Measurements from ENCODE around the gene ATG3. TPM values are rescaled to one million over a fixed set of nuclear protein-coding genes. Genes with fewer than 3 reads are reported as not detected.
"Not testable (repeated sequence)": the region's sequence is repeated elsewhere in the genome, so short reads cannot be mapped to it uniquely, and the experiment has no call there.

ATG3 gene
- polyA plus RNA-seq, 4 donors: 44.7 to 59.0 (median 47.6) TPM

DNA sequence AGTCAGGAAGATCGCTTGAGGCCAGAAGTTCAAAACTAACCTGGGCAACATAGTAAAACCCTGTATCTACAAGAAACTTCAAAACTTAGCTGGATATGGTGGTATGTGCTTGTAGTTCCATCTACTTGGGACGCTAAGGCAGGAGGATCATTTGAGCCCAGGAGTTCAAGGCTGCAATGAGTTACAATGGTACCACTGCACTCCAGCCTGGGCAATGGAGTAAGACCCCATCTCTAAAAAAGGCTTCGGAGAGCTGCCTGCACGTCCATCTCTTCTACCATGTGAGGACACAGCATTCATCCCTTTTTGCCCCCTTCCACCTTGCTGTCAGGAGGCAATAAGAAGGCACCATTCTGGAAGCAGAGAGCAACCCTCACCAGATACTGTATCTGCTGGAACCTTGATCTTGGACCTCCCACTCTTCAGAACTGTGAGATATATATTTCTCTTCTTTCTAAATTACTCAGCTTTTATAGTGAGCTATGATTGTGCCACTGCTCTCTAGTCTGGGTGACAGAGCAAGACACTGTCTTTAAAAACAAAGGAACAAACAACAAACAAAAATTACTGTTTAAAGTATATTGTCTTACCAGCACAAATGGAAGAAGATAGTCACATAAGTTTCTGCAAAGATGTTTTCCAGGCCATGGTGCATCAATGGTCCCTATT is 58.3 kb downstream of the ATG3 start:
- no peak for DNase-seq (ENCODE audit: low read depth in 4 of 4, low spot score in 2 of 4)

GRCh38 chr3:112500621-112501020 is 61.1 kb downstream of the ATG3 start:
- no peak for DNase-seq (ENCODE audit: low read depth in 4 of 4, low spot score in 2 of 4)

GRCh38 chr3:112498914-112499711 is 62.6 kb downstream of the ATG3 start, which contains the start of gene BTLA:
BTLA (minus strand) TSS chr3:112499472; CDS start chr3:112499358, 114 bp downstream.
- DNase-seq (ENCODE audit: low read depth in 4 of 4, low spot score in 2 of 4): no peak

- DNase-seq (ENCODE audit: low read depth in 4 of 4, low spot score in 2 of 4): no peak
Measured at GRCh38 chr3:112497897-112498548, 63.7 kb downstream of the ATG3 start.

- DNase-seq (ENCODE audit: low read depth in 4 of 4, low spot score in 2 of 4): no peak
Measured at GRCh38 chr3:112496366-112497067, 65.2 kb downstream of the ATG3 start.

- DNase-seq (ENCODE audit: low read depth in 4 of 4, low spot score in 2 of 4): not testable (repeated sequence)
Measured at GRCh38 chr3:112494448-112494767, 67.4 kb downstream of the ATG3 start.

- DNase-seq (ENCODE audit: low read depth in 4 of 4, low spot score in 2 of 4): no peak
Measured at GRCh38 chr3:112492124-112492523, 69.6 kb downstream of the ATG3 start.

GRCh38 chr3:112491373-112491772 is 70.4 kb downstream of the ATG3 start:
- no peak for DNase-seq (ENCODE audit: low read depth in 4 of 4, low spot score in 2 of 4)

- DNase-seq (ENCODE audit: low read depth in 4 of 4, low spot score in 2 of 4): no peak
Measured at GRCh38 chr3:112489674-112490479, 71.9 kb downstream of the ATG3 start.

- no peak for DNase-seq (ENCODE audit: low read depth in 4 of 4, low spot score in 2 of 4)
Measured at GRCh38 chr3:112486811-112487505, 74.8 kb downstream of the ATG3 start.

DNA sequence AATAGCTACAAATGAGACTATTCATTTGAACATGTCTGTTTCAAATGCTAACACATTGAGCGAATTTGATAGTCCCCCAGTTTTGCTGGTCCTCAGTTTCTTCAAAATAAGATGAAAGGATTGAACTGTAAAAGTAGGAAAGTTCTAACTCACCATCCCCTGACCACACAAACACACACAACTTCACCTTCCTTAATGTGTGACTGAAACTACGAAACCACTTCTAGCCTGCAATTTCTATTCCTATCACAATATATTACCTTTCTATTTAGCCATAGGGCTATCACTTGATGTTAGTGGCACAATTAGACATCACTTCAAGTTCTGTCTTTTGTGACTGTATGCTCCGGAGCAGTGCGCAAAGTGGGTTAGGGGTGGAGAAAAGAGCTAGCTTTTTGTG is 77.4 kb downstream of the ATG3 start:
- DNase-seq (ENCODE audit: low read depth in 4 of 4, low spot score in 2 of 4): no peak

- DNase-seq (ENCODE audit: low read depth in 4 of 4, low spot score in 2 of 4): no peak
Measured at GRCh38 chr3:112482675-112483074, 79.1 kb downstream of the ATG3 start.

Other genes with a start within 250 kb of the ATG3 start
- 10 to 100 TPM; 34.0 to 41.8 (median 36.5) TPM for gene CD200, start 228.8 kb downstream of the ATG3 start, polyA plus RNA-seq (ENCODE audit: insufficient read length in 4 of 4)
- gene BTLA, start 62.5 kb downstream of the ATG3 start, polyA plus RNA-seq (ENCODE audit: insufficient read length in 4 of 4): under 1 TPM; 0.32 to 0.84 (median 0.57) TPM
- 10 to 100 TPM; 59.3 to 74.5 (median 67.5) TPM for gene SLC35A5, start 83 bp upstream of the ATG3 start, polyA plus RNA-seq (ENCODE audit: insufficient read length in 4 of 4)
- 100 to 1,000 TPM in 2 of 4 donors, 10 to 100 TPM in 2; 79.1 to 121 (median 99.6) TPM for gene CCDC80, start 79.2 kb upstream of the ATG3 start, polyA plus RNA-seq (ENCODE audit: insufficient read length in 4 of 4)